PFSK-1 (cell line): ENCODE results near the gene PISD.

ENCODE experiments used
- POLR2AphosphoS5 ChIP-seq: IDR thresholded peaks from 2 replicates; pipeline ENCODE4 v1.6.1; 2012; ENCODE audit warnings: low read depth, mild to moderate bottlenecking, control low read depth, low read length, moderate library complexity
- SIN3A ChIP-seq: IDR thresholded peaks from 2 replicates; pipeline ENCODE4 v1.6.1; 2012; ENCODE audit warnings: mild to moderate bottlenecking, low read length, moderate library complexity, borderline replicate concordance; ENCODE audit not compliant: insufficient read depth

DNA sequence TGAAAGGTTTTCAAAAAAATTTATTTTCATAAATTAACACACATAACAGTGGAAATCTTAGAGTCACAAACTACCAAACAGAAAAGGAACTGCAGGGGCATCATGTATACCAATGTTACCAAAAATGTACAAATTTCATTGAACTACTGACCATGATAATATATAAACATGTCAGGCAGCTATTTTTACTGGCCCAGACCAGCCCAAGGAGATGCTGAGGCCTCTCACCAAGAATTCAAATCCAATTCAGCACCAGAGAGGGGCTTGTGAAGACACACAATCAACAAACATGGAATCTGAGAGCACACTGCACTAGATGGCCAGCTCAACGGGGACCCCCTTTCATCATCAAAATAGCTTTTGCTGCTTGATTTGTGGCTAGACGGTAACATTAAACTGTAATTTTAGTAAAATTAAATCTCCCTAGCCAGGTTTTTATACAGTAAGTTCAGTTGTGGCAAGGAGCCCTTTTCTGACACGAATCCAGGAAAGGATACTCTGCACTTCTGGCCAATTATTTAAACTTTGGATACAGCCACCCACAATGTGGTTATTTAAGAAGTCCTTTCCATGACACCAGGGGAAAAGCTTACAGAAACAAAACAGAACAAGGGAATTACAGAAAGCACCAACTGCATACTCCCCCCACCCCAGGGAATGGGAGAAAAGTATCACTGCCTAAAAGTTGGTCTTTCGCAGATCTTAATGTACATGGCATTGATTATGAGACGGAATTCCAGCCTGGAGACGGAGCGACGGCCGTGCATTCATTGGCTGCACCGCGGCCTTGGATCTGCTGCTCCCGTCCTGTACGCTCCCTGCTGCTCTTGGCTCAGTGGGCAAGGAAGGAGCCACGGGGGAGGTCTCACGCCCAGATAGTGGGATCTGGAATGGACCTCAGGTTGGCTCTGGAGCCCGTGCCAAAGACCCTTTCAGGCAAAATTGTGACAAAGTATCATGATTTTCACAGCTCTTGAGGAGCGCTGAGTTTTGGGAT lies 19.6 kb upstream of the PISD start:
- no peak for TF ChIP-seq SIN3A
- TF ChIP-seq POLR2AphosphoS5 = no peak
